GM23248 (cell line): Measurements from ENCODE around the gene ADARB1. TPM values are rescaled to one million over a fixed set of nuclear protein-coding genes. Genes with fewer than 3 reads are reported as not detected.
"Not testable (repeated sequence)": the region's sequence is repeated elsewhere in the genome, so short reads cannot be mapped to it uniquely, and the experiment has no call there.

Source experiments
- DNase-seq: peaks from one replicate; pipeline ENCODE4 v3.0.0-alpha.2; 2015
- H2AFZ ChIP-seq: fragments of 200-600 bp; sonication (generic); 2 replicates; pipeline ENCODE4 v1.6.1; 2016; ENCODE audit warnings: antibody characterized with exemption
- H3F3A ChIP-seq: fragments of 200-600 bp; sonication (generic); 2 replicates; pipeline ENCODE4 v1.6.1; 2016; ENCODE audit warnings: mild to moderate bottlenecking, antibody characterized with exemption, mixed run types; ENCODE audit not compliant: insufficient read depth
- H3K27ac ChIP-seq: fragments of 200-600 bp; sonication (generic); 2 replicates; pipeline ENCODE4 v1.5.1; 2016; ENCODE audit warnings: mild to moderate bottlenecking
- H3K27me3 ChIP-seq: fragments of 200-600 bp; sonication (generic); replicated peaks from 2 replicates; pipeline ENCODE4 v1.6.1; 2016; ENCODE audit warnings: mild to moderate bottlenecking; ENCODE audit not compliant: insufficient read depth
- H3K36me3 ChIP-seq: fragments of 200-600 bp; sonication (generic); 2 replicates; pipeline ENCODE4 v1.6.1; 2016; ENCODE audit warnings: low read depth, mild to moderate bottlenecking
- H3K4me1 ChIP-seq: fragments of 200-600 bp; sonication (generic); 2 replicates; pipeline ENCODE4 v1.6.1; 2016; ENCODE audit warnings: mild to moderate bottlenecking; ENCODE audit not compliant: insufficient read depth
- H3K4me2 ChIP-seq: fragments of 200-600 bp; sonication (generic); one replicate; pipeline ENCODE4 v1.6.1; 2016; ENCODE audit warnings: mild to moderate bottlenecking; ENCODE audit not compliant: unreplicated experiment
- H3K4me3 ChIP-seq: fragments of 200-600 bp; sonication (generic); 2 replicates; pipeline ENCODE4 v1.5.1; 2016; ENCODE audit warnings: mild to moderate bottlenecking
- H3K79me2 ChIP-seq: fragments of 200-600 bp; sonication (generic); 2 replicates; pipeline ENCODE4 v1.6.1; 2016; ENCODE audit warnings: mild to moderate bottlenecking; ENCODE audit not compliant: insufficient read depth
- H3K9ac ChIP-seq: fragments of 200-600 bp; sonication (generic); 2 replicates; pipeline ENCODE4 v1.6.1; 2016; ENCODE audit warnings: mild to moderate bottlenecking
- H3K9me2 ChIP-seq: fragments of 200-600 bp; sonication (generic); 2 replicates; pipeline ENCODE4 v1.6.1; 2016; ENCODE audit warnings: mixed run types, mild to moderate bottlenecking, moderate library complexity; ENCODE audit not compliant: insufficient read depth
- H3K9me3 ChIP-seq: fragments of 200-600 bp; sonication (generic); one replicate; pipeline ENCODE4 v1.6.1; 2017; ENCODE audit warnings: low read depth
- H4K20me1 ChIP-seq: fragments of 200-600 bp; sonication (generic); 2 replicates; pipeline ENCODE4 v1.6.0; 2016; ENCODE audit not compliant: insufficient read depth
- EZH2 ChIP-seq: fragments of 200-600 bp; sonication (generic); IDR thresholded peaks from 2 replicates; pipeline ENCODE4 v1.6.1; 2018; ENCODE audit warnings: antibody characterized with exemption, mild to moderate bottlenecking; ENCODE audit not compliant: insufficient read depth, poor library complexity, severe bottlenecking
- EZH2phosphoT487 ChIP-seq: fragments of 200-600 bp; sonication (generic); IDR thresholded peaks from 2 replicates; pipeline ENCODE4 v1.6.1; 2018; ENCODE audit warnings: antibody characterized with exemption, moderate library complexity, mild to moderate bottlenecking, low read depth; ENCODE audit not compliant: insufficient read depth
- WGBS, 2 experiments: methylation state at CpG; one replicate each; pipeline ENCODE4 v1.1.6; 2015 to 2017; ENCODE audit warnings: low lambda C conversion rate in 2 of 2, low coverage in 1 of 2; ENCODE audit errors: missing lambda C conversion rate in 2 of 2; 5-methylcytosine and 5-hydroxymethylcytosine counted together
- in situ Hi-C: fragments of 300-500 bp; cut with MboI; formaldehyde crosslinking; loops from 2 replicates; pipeline ENCODE4 v1.15.0; 2020
- polyA plus RNA-seq: library from polyadenylated mRNA; unstranded; fragments of >200 nt; fragmentation: Nextera tagmentation; extraction: Ambion mirVana; gene quantifications from 2 replicates; pipeline ENCODE4 v1.2.1, GENCODE V29; 2016
- total RNA-seq: library from RNA; depleted of rRNA; stranded (reverse); fragments of >200 nt; shearing (Covaris generic); gene quantifications from 2 replicates; pipeline ENCODE4 v1.2.3, GENCODE V29; 2014

ADARB1 gene
- total and polyA plus RNA-seq, 2 experiments from 2014 or later = 16.3 to 17.4 TPM

DNA sequence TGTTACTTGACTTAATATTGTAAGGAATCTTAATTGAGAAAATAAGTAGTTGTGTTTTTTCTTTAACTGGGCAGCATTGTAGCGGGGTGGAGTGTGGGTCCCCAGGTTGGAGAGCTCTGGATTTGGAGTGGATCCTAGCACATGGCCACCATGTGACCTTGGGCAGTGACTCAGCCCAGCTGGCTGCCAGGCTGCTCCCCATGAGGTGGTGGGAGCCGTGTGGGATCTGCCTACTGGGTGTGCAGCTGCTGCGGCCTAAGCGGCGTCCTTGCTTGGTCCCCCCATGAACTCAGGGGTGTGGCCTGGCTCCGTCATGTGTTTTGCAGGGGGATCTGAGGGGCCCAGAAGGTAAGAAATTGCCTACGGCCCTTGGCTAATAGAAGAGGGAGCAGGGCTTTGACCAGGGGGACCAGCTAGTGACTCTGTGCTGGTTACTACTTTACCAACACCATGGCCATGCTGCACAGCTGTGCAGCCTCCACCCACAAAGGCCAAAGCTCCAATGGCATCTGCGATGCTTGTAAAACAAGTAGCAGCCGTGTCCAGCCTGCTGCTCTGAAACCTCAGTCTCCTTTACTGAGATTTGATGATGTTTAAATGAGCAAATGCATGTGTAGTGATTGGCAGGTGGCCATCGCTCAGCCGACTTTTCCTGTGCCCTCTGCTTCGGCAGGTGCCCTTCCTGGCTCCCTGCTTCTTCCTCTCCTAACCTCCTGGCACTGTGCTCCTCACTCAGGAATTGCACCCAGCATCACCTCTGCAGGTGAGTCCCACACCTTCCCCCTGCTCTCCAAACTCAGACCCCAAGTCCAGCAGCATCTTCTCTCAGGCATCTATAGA lies 68.3 kb downstream of the ADARB1 start:
- H3K27ac ChIP-seq = no peak overlapping the region
- 0 out of 2 replicates have a peak overlapping the region, but pooled peaks have one; percentile 32 for H3K9ac ChIP-seq
- peaks cover 11% of the 10 kb centered on the region for H3F3A ChIP-seq
- in situ Hi-C loops = loop anchor here (10.0 kb wide), 1 partner anchor 312 kb away; no protein-coding TSS in a partner anchor
- TF ChIP-seq EZH2 (no peak), EZH2phosphoT487 (no peak)
- no peak overlapping the region for H3K4me3 ChIP-seq
- H3K36me3 ChIP-seq = peaks cover 6% of the 10 kb centered on the region; the same call in 1 of the 2 replicates
- no peaks in the 10 kb centered on the region for H3K27me3 ChIP-seq
- peak; percentile 86 for DNase-seq
- H3K4me2 ChIP-seq = no peak overlapping the region
- no peaks in the 10 kb centered on the region for H3K9me2 ChIP-seq
- H3K4me1 ChIP-seq = peaks cover 11% of the 10 kb centered on the region
- H4K20me1 ChIP-seq = no peaks in the 10 kb centered on the region
- H2AFZ ChIP-seq = no peak overlapping the region
- no peaks in the 10 kb centered on the region for H3K9me3 ChIP-seq
- WGBS, 2 experiments = 31 to 34% methylated on average over 12 of the region's 12 CpGs
- 0 out of 2 replicates have a peak, but pooled peaks cover 8% of the 10 kb centered on the region for H3K79me2 ChIP-seq

- Histone ChIP-seq H3K79me2 (0 out of 2 replicates have a peak, but pooled peaks cover 3% of the 10 kb centered on the region), H3K9me2 (no peaks in the 10 kb centered on the region), H3K27me3 (no peaks in the 10 kb centered on the region), H3F3A (0 out of 2 replicates have a peak, but pooled peaks cover 4% of the 10 kb centered on the region), H4K20me1 (no peaks in the 10 kb centered on the region), H3K9me3 (no peaks in the 10 kb centered on the region), H3K4me1 (peaks cover 20% of the 10 kb centered on the region), H3K9ac (no peak overlapping the region), H3K4me2 (no peak overlapping the region), H2AFZ (no peak overlapping the region), H3K27ac (no peak overlapping the region), H3K36me3 (peaks cover 6% of the 10 kb centered on the region; the same call in 1 of the 2 replicates), H3K4me3 (no peak overlapping the region)
- WGBS, 2 experiments = 80 to 90% methylated on average over 3 of the region's 3 CpGs
- TF ChIP-seq EZH2 (no peak), EZH2phosphoT487 (no peak)
- no peak for DNase-seq
- in situ Hi-C loops = loop anchor here (10.0 kb wide), 1 partner anchor 311 kb away; no protein-coding TSS in a partner anchor
Measured at GRCh38 chr21:45143855-45144254, 69.5 kb downstream of the ADARB1 start.

- H3K79me2 ChIP-seq = 0 out of 2 replicates have a peak, but pooled peaks cover 3% of the 10 kb centered on the region
Measured at GRCh38 chr21:45145146-45145545, 70.8 kb downstream of the ADARB1 start.

DNA sequence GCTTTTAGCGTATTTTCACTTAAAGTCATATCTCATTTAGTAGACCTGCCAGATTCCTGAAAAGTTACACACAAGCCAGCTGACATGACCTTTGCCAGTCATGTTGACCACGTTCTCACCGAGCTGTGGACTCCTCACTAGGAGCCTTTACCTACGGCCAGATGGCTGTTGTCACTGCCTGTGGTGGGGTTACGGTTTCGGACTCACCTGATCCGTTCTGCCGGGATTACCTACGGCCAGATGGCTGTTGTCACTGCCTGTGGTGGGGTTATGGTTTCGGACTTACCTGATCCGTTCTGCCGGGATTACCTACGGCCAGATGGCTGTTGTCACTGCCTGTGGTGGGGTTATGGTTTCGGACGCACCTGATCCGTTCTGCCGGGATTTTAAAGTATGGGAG lies 71.5 kb downstream of the ADARB1 start:
- not testable (repeated sequence) for H3F3A ChIP-seq, H3K27ac ChIP-seq, H3K9me3 ChIP-seq, H3K9me2 ChIP-seq, H3K4me3 ChIP-seq, H3K27me3 ChIP-seq, DNase-seq, H3K9ac ChIP-seq, H3K79me2 ChIP-seq, H4K20me1 ChIP-seq, H2AFZ ChIP-seq, H3K36me3 ChIP-seq, H3K4me2 ChIP-seq
- in situ Hi-C loops = loop anchor here (10.0 kb wide), 1 partner anchor 309 kb away; no protein-coding TSS in a partner anchor
- WGBS, 2 experiments = 93 to 98% methylated on average over 15 to 16 of the region's 17 CpGs
- H3K4me1 ChIP-seq = peaks cover 20% of the 10 kb centered on the region

More at GRCh38 chr21:45145146-45145545, 70.8 kb downstream of the ADARB1 start:
- no peaks in the 10 kb centered on the region for H3K9me2 ChIP-seq
- H3F3A ChIP-seq = no peaks in the 10 kb centered on the region
- DNase-seq = no peak
- H3K4me2 ChIP-seq = no peak overlapping the region
- no peak overlapping the region for H3K4me3 ChIP-seq
- no peak overlapping the region for H2AFZ ChIP-seq
- no peak for TF ChIP-seq EZH2phosphoT487
- TF ChIP-seq EZH2 = no peak
- no peaks in the 10 kb centered on the region for H3K9me3 ChIP-seq
- 91 to 95% methylated on average over 9 of the region's 9 CpGs for WGBS, 2 experiments
- peaks cover 20% of the 10 kb centered on the region for H3K4me1 ChIP-seq
- H3K36me3 ChIP-seq = peaks cover 6% of the 10 kb centered on the region; the same call in 1 of the 2 replicates
- no peaks in the 10 kb centered on the region for H3K27me3 ChIP-seq
- H3K9ac ChIP-seq = no peak overlapping the region
- H4K20me1 ChIP-seq = no peaks in the 10 kb centered on the region
- H3K27ac ChIP-seq = no peak overlapping the region
- in situ Hi-C loops = loop anchor here (10.0 kb wide), 1 partner anchor 310 kb away; no protein-coding TSS in a partner anchor
